ENCODE results near the gene TENM3.

TENM3 gene

DNA sequence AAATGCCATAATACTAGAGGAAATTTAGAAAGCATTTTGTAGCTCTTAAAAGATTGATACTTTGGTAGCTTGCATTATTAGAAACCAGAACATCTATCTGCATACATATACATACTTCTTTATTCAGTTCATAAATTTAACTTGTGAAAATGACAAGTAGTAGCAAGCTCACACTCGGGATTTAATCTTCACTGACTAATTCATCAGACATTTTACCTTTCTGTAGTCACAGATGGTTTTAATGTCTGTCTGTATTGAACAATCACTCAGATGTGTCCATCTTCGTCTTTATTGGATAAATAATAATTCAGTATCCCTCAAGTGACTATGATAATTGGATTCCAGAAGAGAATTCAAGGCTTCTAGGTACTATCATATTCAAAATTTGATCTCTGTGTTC is 232.3 kb downstream of the TENM3 start:
- TF ChIP-seq, protein P1, sequence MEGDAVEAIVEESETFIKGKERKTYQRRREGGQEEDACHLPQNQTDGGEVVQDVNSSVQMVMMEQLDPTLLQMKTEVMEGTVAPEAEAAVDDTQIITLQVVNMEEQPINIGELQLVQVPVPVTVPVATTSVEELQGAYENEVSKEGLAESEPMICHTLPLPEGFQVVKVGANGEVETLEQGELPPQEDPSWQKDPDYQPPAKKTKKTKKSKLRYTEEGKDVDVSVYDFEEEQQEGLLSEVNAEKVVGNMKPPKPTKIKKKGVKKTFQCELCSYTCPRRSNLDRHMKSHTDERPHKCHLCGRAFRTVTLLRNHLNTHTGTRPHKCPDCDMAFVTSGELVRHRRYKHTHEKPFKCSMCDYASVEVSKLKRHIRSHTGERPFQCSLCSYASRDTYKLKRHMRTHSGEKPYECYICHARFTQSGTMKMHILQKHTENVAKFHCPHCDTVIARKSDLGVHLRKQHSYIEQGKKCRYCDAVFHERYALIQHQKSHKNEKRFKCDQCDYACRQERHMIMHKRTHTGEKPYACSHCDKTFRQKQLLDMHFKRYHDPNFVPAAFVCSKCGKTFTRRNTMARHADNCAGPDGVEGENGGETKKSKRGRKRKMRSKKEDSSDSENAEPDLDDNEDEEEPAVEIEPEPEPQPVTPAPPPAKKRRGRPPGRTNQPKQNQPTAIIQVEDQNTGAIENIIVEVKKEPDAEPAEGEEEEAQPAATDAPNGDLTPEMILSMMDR (IDR thresholded peaks at IDR 0.05; ENCODE audit: insufficient read depth, missing control alignments), result no peak
- FAIRE-seq (no peak), DNase-seq (ENCODE audit: insufficient read length, low spot score) (no peak)

DNA sequence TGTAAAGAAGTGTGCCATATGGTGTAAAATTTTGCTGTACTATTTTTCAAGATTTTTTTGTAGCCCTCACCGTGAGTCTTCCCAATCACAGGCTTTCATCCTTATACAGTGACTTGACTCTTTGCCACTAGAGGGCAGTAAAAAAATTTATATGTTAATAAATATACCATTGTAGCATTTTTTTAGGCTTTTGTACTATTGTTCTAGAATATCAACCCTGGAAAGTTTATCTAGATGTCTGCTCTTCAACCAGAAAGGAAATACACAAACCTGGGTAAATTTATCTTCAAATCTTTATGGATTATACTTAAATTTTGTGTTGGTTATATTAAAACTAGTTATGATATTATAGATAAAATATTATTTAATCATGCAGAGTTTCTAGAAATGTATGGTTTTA is 235.3 kb downstream of the TENM3 start:
- TF ChIP-seq, protein P1 (IDR thresholded peaks at IDR 0.05; ENCODE audit: insufficient read depth, missing control alignments), result peak; percentile 57
- no peak for FAIRE-seq

DNA sequence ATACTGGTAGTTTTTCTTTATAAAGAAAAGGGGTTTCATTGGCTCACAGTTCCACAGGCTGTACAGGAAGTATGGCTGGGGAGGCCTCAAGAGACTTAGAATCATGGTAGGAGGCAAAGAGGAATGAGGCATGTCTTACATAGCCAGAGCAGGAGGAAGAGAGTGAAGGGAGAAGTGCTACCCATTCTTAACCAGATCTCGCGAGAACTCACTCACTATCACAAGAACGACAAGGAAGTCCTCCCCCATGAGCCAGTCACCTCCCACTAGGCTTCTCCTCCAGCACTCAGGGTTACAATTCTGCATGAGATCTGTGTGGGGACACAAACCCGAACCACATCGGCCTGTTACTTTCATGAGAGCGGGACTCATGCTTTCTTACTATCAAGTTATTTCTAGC is 240.5 kb downstream of the TENM3 start:
- FAIRE-seq, result no peak
- TF ChIP-seq, protein P1 (IDR thresholded peaks at IDR 0.05; ENCODE audit: insufficient read depth, missing control alignments), result no peak

More for the DNA sequence above, 235.3 kb downstream of the TENM3 start:
- no peak for DNase-seq (ENCODE audit: insufficient read length, low spot score)

DNA sequence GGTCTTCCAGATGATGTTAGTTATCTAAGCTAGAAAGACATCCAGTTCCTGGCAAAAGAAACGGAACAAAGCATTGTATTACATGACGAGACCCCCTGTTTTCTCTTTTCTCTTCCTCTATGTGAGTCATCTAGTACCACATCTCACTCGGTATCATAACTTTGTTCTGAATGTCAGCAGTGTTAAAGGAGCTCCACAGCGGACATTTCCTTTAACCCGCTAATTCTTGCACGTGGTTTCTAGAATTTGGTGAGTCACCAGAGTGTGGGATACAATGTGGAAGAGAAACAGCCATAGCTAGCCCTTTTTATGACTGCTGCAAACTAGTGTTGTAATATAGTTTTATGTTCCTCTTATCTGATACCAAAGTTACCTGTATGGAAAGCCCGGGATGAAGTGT is 243.7 kb downstream of the TENM3 start:
- TF ChIP-seq, protein P1 (IDR thresholded peaks at IDR 0.05; ENCODE audit: insufficient read depth, missing control alignments), result no peak
- no peak for DNase-seq (ENCODE audit: insufficient read length, low spot score)
- FAIRE-seq, result no peak

More for the DNA sequence above, 240.5 kb downstream of the TENM3 start:
- no peak for DNase-seq (ENCODE audit: insufficient read length, low spot score)

DNA sequence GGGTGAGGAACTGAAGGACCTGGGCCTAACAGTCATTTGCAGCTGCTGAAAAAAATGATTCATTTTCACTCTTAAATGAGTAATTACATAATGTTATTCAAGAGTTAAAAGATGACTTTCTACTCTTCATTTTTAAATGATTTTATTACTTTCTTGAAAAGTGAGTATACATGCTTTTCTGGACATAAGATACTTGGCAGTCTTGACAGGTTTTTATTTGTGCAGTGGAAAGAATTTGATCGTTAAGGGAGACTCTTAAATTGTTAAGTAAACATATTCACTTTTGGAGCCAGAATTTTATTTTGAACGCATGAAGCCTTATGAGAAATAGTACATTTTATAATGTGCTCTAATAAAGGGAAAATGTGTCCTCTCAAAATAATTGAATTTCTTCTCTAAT is 245.7 kb downstream of the TENM3 start:
- FAIRE-seq, result no peak
- DNase-seq (ENCODE audit: insufficient read length, low spot score), result no peak

DNA sequence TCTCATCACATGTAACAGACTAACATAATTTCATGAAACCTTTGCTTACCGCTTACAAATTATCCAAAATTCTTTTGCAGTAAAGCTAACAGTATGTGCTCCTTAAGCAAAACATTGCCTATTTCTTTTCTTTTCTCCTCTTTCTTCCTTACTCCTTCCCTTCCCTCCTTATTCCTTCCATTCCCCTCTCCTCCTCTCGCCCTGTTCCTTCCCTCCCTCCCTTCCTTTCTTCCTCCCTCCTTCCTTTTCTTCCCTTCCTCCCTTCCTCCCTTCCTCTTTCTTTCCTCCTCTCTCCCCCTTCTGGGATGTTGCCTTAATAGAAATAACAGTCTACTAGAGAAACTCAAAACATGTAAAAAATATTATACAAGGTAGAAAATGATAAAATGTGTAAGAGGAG is 246.4 kb downstream of the TENM3 start:
- DNase-seq (ENCODE audit: insufficient read length, low spot score), result no peak
- no peak for FAIRE-seq
- TF ChIP-seq, protein P1 (IDR thresholded peaks at IDR 0.05; ENCODE audit: insufficient read depth, missing control alignments), result no peak

More for the DNA sequence above, 245.7 kb downstream of the TENM3 start:
- TF ChIP-seq, protein P1 (IDR thresholded peaks at IDR 0.05; ENCODE audit: insufficient read depth, missing control alignments), result no peak

DNA sequence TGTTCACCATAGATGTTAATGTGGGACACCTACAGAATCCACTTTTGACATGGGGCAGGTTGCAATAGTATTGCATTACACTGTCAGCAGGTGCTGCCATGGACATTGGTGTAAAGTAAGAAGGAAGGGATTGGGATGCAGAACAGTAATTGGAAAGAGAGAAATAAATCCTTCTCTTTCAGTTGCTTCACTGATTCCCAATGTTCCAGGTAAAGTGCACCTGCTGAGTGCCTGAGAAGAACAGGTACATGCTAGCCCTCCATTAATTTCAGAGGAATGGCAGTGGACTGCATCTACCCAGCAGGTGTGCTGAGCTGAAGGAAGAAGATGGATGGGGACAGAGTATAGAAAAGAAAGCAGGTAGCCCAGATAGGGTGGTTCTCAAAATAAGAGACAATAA is 248.5 kb downstream of the TENM3 start:
- FAIRE-seq, result no peak
- TF ChIP-seq, protein P1 (IDR thresholded peaks at IDR 0.05; ENCODE audit: insufficient read depth, missing control alignments), result no peak

More for the DNA sequence above, 248.5 kb downstream of the TENM3 start:
- DNase-seq (ENCODE audit: insufficient read length, low spot score), result no peak

Measured in D721Med (cell line).